Stimulated activated CD4-positive, alpha-beta T cell treated with anti-CD3 and anti-CD28 coated beads, Interleukin-1b, Interleukin-23, amount 100 ng/mL, for 1 hour (primary cell): Measurements from ENCODE around the gene KIF26B.

Source experiments
- DNase-seq, 2 donors: peaks; one replicate each; pipeline ENCODE4 v3.0.0-alpha.2; 2020; ENCODE audit warnings: low read depth in 2 of 2

Gene KIF26B

DNA sequence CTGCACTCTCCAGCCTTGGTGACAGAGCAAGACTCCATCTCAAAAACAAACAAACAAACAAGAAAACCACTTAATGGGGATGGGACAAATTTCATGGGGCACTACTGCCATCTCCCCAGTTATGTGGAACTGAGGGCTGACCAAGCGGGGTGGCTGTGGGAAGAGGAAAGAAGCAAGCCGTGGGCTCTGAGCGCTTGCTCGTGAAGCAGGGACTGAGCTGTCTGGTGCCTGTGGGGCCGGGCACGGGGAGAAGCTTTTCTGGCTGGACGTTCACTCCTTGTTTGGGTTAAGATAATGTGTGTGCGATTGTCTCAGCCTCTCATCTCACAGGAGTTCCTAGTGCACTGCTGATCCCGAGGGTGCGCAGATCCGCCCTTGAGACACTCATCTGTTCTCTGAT lies 22.0 kb upstream of the KIF26B start:
- DNase-seq = no peak

DNA sequence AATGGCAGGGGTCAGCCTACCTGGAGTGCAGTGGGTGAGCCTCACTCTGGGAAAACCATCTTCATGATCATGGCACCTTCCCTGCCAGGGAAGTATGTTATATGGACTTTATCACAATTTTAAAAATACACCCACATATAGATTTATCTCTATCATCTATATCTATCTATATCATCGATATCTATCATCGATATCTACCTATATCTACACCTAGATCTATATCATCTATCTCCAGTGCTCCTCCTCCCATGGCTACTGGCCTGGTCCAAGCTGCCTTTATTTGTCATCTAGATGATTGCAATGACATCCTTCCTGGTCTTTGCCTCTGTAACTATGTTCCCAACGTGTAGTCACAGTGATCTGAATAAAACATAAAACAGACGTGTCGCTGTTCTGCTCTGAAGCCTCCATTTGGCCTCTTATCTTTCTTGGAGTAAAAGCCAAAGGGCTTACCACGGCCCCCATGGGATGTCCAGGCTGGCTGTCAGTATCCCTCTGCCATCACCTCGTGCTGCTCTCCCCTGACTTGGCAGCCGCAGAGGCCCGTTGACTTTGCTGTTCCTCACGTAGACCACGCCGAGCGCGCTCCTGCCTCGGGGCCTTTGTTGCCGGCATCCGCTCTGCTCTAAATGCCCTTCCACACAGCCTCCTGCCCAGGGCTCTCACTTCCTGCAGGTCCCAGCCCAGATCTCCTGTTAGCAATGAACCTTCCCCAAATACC lies 20.6 kb upstream of the KIF26B start:
- no peak for DNase-seq

DNA sequence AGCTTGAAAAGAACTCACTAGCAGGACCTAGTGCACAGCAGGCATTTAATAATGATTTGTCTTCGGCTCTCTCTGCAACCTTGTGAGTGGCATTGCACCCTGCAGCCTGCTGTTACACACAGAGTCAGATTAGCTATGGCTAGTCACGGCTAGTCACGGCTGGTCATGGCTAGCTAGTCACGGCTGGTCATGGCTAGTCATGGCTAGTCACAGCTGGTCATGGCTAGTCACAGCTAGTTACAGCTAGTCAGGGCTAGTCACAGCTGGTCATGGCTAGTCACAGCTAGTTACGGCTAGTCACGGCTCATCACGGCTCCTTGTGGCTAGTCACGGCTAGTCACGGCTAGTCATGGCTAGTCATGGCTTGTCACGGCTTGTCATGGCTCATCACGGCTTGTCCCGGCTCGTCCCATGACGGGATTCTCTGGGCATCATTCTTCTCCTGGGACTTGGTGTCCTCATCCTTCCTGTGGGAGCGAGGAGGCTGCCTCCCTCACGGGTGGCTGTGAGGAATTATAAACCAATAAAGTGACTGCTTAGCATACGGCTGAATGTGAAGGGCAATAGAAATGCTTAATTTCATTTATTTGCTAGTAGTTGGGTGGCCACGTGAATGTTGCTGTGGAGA lies 12.5 kb upstream of the KIF26B start:
- DNase-seq = no peak

DNA sequence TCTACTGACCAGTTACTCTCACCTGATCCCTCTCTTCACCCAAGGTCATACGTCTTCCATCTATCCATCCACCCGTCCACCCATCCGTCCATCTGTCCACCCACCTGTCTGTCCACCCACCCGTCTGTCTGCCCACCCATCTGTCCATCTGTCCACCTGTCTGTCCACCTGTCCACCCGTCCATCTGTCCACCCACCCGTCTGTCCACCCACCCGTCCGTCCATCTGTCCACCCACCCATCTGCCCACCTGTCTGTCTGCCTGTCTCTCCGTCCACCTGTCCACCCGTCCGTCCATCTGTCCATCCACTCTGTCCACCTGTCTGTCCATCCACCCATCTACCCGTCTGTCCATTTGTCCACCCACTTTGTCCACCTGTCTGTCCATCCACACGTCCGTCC lies 11.8 kb upstream of the KIF26B start:
- no peak for DNase-seq

DNA sequence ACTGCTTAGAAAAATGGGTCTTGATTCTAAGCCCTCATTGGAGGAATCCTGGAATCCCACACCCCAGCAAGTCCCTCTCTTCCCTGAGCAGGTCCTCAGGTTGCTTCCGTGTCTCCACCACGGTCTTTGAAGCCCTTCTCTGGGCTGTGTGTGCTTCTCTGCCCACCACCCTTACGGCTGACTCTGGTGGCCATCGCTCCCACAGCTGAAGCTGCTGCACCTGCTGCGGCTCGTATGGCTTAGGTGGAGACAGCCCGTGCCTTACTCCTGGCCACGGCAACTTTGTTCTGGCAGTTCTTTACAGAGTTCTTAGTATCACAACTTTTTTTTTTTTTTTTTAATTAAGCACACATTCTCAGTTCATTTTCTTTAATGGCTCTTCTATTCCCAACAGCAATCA lies 10.9 kb upstream of the KIF26B start:
- DNase-seq = no peak

DNA sequence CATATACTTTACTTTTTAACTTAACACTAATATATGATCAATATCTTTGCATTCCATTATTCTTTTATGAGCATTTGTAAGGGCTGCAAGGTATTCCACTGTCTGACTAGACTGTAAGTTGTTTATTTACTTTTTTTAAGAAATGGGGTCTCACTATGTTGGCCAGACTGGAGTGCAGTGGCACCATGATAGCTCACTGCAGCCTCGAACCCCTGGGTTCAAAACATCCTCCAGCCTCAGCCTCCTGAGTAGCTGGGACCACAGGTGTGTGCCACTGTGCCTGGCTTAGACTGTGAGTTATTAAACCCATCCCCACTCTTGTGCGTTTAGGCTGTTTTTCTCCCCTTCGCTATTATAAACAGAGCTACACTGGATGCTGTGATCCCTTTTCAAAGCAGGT lies 6.7 kb upstream of the KIF26B start:
- no peak for DNase-seq

DNA sequence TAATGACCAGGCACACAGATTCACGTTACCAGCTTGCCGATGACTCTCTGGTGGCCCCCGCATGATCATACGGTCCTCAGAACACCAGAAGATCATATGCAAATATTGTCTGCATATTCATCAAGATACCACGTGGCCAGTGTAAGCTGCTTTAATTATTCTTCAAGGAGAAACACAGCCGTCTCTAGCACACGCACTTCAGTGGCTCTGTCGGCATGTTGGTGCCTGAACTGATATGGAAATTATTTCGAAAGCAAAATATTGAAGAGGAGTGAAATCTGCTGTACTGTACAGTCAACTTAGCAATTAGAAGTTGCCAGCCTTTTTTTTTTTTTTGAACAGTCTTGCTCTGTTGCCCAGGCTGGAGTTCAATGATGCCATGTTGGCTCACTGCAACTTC lies 5.9 kb upstream of the KIF26B start:
- DNase-seq = no peak

DNA sequence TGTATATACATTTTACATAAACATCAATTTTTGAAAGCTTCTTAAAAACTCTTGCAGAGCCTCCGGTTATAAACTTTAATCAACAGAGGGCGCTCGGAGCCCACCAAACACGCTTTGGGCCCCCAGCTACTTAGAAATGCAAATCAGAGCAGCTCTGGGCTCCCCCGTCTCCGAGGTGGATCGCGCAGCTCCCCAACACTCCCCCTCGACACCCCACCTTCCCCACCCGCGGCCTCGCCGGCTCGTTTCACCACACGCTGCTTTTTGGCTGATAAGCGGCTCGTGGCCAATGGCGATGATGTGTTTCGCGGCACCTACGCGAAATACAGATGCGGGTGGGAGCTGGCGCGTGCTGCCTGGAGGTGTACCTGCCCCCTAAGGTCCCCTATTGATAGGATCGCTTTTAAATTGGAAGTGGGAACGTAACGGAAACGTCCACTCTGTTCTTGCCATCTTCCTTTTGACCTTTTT lies 1.7 kb upstream of the KIF26B start:
- peak in 1 of 2 donors; percentile 10 for DNase-seq

DNA sequence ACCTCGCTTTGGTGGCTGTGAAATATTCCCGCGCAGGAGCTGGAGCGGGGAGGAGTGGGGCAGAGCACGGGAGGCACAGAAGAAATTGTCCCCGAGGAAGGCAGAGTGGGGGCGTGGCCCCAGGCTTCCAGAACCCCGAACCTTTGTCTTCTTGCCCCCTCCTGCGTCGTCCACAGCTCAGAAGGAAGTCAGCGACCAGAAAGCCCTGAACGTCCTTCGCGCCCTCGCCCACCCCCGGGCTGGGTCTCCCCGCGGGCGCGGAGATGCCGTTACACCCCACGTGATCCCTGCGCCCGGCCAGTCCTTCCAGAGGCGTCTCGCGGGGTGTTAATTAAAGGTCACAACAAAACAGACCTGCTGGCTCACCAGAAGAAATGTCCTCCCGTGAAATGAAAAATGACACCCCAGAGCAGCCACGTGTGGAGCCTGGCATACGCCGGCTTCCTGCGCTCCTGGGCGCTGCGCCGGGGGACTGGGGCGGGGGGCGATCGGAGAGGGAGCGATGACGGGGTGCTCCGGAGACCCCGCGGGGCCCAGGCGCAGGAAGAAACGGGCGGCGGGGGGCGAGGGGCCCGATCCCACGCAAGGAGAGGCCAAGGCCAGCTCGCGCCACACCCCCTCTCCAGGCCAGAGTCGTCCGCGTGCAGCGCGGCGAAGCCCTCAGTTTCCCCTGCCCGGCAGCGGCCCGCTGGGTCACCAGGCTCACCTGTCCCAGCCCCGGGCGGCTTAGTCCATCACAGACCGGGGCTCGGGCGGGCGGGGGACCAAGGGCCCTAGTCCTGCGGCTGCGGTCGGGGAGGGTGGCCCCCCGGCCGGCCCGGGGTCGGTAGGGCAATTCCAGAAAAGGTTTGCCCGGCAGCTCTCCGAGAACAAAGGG lies 995 bp upstream of the KIF26B start:
- no peak for DNase-seq

DNA sequence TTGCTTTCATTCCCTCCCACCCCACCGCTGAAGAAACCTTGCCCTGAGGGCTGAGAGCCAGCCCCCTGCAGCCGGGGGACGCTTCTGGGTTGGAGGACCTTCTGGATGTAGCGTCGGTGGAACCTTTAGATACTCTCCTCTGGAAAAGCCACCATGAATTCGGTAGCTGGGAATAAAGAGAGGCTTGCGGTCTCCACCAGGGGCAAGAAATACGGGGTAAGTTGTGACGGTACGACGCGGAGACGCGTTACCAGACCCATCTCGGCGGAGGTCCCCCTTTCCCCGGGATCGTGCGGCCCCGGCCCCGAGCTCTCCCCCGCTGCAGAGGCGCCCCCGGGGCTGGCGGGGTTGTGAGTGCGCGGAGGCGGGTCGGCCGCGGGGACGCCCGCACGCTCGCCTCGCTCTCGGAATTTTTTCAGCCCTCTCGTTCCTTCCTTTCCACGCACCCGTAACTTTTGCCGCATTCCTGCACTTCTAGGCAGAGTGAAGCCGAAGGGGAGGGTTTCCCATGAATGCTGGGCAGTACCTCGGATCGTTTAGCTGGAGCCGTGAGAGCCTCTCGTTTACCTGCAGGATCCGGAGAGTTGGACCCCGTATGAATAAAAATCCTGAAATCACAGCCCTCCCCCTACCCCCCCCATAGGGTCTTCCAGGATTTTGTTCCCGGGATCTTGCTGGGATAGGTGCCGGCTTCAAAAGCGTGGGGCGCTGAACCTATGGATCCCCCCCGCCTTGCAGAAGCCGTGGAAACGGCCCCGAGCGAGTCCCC lies 671 bp downstream of the KIF26B start:
- no peak for DNase-seq

DNA sequence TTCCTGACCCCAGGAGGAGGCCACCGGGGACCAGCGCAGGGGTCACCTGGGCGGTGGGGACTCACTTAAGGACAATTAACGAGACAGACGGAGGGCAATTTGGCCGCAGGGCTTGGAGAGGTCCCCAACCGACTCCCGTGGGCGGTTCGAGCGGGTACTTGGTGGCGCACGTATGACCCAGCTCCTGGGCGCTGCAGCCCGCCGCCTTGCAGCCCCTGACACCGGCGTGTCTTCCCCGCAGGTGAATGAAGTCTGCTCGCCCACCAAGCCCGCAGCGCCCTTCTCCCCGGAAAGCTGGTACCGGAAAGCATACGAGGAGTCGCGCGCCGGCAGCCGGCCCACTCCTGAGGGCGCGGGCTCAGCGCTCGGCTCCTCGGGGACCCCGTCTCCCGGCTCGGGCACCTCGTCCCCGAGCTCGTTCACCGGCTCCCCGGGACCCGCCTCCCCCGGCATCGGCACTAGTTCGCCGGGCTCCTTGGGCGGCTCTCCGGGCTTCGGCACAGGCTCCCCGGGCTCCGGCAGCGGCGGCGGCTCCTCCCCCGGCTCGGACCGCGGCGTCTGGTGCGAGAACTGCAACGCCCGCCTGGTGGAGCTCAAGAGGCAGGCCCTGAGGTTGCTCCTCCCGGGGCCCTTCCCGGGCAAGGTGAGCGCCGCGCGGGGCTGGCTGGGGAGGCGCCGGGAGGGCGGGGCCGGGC lies 1.4 kb downstream of the KIF26B start:
- DNase-seq = peak; percentile 11 to 55

DNA sequence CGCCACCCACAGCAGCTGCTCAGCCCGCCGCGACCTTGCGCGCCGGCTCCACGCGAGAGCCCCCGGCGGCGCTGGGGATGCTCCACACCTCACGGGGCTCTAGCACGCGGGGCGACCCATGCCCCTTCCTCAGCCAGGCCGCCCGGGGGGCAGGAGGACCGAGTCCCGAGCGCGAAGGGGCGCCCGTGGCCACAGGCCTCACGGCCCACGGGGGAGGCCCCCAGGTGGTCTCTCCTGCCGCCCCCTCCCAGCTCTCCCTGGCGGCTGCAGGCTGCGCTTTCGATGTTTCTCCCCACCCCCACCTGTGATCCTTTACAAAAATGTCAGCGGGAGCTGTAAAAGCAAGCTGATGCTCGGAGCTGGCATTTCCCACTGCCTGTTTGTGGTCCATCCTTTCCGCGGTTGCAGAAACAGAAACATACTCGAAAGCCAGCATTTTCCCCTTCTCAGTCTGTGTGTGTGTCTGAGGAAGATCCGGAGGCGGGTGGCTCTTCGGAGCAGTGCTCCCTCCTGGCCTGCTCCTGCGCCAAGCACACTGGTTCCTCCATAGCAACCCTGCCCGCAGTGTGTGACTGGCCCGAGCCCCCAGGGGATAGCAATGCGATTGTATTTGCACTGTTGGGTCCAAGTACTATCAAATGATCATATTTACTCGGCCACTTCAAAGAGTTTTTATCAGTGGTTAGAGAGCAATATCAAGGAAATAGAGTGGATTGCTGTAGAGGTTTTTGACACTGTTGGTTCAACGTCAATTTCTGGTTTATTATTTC lies 2.1 kb downstream of the KIF26B start:
- no peak for DNase-seq

DNA sequence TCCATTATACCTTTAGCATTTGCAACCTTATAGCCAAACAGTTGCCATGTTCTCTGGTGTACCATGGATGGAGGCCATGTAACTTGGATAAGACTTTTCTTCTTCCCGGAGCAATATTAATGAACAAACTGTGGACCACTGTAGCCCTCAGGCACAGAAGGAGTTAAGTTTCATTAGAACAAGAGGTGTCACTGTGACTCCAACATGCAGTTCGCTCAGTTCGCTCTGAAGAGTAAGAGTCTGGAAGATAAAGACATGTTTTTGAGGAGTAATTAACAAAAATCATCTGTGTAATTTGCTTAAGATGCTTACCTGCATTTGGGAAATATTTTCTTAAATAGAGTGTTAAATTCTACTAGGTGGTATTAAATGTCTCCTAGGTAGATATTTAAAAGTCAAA lies 4.1 kb downstream of the KIF26B start:
- no peak for DNase-seq

DNA sequence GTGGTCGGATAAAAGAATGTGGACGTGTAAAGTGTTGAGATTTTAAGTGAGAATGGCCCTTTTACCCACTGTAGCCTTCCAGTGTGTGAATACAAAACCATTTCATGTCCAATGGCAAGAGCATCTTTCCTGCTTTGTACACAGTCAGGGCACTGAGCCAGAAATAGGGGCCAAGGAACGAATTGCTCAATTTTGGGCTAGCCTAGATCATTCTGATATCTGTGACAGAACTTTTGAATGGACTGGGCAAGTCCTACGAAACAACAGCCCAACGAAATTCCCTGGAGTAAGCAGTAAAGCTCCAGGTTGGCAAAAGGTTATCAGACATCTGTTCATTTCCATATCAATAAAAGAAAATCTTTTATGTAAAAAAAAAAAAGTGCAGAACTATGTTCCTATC lies 5.5 kb downstream of the KIF26B start:
- DNase-seq = no peak

DNA sequence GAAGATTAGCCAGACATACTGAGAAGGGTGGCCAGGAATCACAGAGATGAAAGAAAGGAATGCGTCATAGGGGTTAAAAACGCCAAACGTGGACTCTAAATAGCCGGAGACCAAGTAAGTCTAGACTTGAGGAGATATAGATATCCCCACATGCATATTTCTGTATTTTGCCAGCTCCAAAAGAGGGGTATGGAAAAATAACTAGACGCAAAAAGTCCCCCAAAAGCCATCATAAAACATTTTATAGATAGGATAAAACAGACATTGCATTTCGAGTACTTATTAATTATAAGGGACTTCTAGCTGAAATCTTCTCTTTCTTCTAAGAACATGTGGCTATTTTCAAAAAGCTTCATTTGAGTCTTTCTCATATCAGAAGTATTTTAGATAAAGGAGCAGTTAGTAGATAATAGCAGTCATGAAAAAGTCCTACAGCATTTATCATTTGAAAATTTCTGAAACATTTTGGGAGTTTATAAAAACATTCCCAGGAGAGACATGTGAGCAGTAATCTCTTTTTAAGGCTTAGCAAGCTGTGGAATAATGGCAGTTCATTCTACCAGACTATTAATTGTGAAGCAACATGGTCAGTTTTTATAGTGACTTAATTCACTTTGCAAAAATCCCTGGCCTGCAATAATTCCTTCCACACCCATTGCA lies 6.1 kb downstream of the KIF26B start:
- DNase-seq = no peak

DNA sequence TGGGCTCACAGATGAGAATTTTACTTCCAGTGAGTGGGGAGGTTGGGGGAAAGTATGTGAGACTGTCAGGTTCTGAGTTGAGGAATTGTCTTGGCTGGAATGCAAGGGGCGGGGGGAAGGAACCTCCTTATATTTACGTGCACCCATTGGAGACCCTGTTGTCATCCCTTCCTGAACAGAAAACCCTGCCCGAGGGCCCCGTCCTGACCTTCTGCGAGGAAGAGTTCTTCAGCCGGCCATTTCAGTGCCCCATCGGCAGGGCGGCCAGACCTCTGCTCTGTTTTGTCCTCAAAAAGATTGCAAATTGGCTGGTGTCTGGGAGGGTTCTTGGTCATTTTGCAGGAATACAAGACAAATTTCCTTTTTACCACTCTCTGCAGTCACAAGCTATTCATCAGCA lies 7.1 kb downstream of the KIF26B start:
- no peak for DNase-seq

DNA sequence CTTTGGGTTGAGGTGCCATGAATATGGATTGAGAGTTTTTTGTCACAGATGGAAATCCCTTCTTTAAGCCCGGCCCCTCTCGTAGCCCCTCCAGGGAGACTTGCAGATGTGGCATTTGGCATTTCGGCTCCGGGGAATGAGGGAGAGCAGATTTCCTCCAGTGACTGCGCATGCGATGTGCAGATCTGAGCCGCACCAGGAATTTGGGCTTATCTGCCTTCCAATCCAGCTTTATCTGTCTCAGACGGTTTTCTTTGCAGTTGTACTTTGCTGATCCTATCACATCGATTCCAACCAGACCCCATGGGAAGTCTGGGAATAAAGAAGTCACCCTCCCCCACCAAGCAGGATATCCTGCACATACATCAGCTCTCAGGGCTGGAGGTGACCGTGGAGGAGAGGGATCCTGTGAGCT lies 11.7 kb downstream of the KIF26B start:
- DNase-seq = no peak

DNA sequence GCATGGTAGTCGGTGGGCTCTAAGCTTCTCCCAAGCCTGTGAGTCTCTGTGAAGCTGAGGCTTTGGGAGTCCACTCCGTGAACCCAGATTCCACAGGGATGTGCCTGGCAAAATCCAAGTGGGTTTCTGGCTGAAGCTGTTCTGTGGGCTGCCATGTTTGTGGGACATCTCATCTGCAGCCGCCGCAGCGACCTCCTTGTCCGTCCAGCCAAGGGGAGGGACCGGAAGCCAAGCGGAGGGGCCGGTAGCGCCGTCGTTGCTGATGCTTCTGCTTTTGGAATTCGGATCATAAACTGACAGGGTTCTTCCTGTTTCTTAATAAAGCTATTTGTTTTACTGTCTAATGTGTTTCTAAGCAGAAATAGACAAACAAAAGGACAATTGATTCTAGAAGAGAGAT lies 13.3 kb downstream of the KIF26B start:
- DNase-seq = no peak

DNA sequence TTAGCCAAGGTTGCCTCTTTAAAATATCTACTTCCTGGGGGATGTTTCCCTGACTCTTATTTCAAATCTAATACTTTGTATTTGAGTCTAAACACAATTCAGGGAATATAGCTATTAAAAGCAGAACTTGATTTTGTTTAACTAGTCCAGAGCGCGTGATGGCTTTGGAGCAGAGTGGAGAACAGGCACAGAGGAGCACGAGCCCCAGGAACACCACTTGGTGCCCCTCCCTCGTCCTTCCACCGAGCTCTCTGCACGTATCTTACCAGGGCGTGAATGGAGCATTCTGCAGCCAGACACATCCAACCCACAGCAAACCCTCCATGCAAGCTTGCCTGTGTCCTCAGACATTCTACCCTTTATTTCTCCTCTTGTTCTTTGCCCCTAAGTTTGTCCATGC lies 14.1 kb downstream of the KIF26B start:
- DNase-seq = no peak

DNA sequence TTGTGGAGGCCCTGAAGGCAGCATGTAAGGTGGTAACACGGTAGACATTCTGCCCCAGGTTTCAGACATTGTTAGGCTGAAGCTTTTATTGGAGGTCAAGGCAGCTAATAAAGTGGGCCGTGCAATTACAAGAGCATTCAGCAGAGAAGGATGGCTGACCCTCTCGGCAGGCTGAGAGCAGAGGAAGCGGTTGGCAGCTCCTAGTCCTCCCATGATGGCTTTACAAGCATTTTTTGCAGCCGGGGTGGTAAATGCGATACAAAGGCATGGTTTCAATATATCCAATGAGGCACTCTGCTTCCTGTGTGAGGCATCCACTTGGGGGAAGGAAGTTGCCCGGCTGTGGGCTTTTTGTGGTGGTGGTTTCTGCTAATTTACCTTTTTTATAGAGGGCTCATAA lies 14.6 kb downstream of the KIF26B start:
- no peak for DNase-seq
